ENCODE data around the gene SLC16A2. TPM values are rescaled to one million over a fixed set of nuclear protein-coding genes. Genes with fewer than 3 reads are reported as not detected.
"Not testable (repeated sequence)": the region's sequence is repeated elsewhere in the genome, so short reads cannot be mapped to it uniquely, and the experiment has no call there.

Gene SLC16A2
- polyA plus RNA-seq, 1 donor, result 63.1 TPM

- DNase-seq, result no peak
These were observed 27.4 kb downstream of the SLC16A2 start for GRCh38 chrX:74448669-74449068.

- no peak for DNase-seq
These were observed 28.1 kb downstream of the SLC16A2 start for GRCh38 chrX:74449322-74449936.

- DNase-seq, result no peak
These were observed 28.6 kb downstream of the SLC16A2 start for GRCh38 chrX:74449937-74450330.

GRCh38 chrX:74450803-74451449 lies 29.6 kb downstream of the SLC16A2 start:
- no peak for DNase-seq

GRCh38 chrX:74451450-74452198 lies 30.3 kb downstream of the SLC16A2 start:
- no peak for DNase-seq

- DNase-seq, result no peak
These were observed 30.8 kb downstream of the SLC16A2 start for GRCh38 chrX:74452199-74452481.

GRCh38 chrX:74453178-74453577 lies 31.9 kb downstream of the SLC16A2 start:
- DNase-seq, result no peak

GRCh38 chrX:74454233-74454632 lies 32.9 kb downstream of the SLC16A2 start:
- DNase-seq, result not testable (repeated sequence)

- DNase-seq, result no peak
These were observed 37.4 kb downstream of the SLC16A2 start for GRCh38 chrX:74458736-74459135.

- no peak for DNase-seq
These were observed 40.1 kb downstream of the SLC16A2 start for GRCh38 chrX:74461384-74461783.

GRCh38 chrX:74464722-74465121 lies 43.4 kb downstream of the SLC16A2 start:
- no peak for DNase-seq

- no peak for DNase-seq
These were observed 44.1 kb downstream of the SLC16A2 start for GRCh38 chrX:74465424-74465823.

- no peak for DNase-seq
These were observed 46.4 kb downstream of the SLC16A2 start for GRCh38 chrX:74467656-74468055.

- DNase-seq, result not testable (repeated sequence)
These were observed 51.8 kb downstream of the SLC16A2 start for GRCh38 chrX:74473116-74473515.

- no peak for DNase-seq
These were observed 69.0 kb downstream of the SLC16A2 start for GRCh38 chrX:74490247-74490646.

GRCh38 chrX:74492720-74493201 lies 71.5 kb downstream of the SLC16A2 start:
- no peak for DNase-seq

GRCh38 chrX:74493806-74494205 lies 72.5 kb downstream of the SLC16A2 start:
- DNase-seq, result no peak

- DNase-seq, result no peak
These were observed 77.6 kb downstream of the SLC16A2 start for GRCh38 chrX:74498924-74499323.

- DNase-seq, result no peak
These were observed 78.8 kb downstream of the SLC16A2 start for GRCh38 chrX:74500067-74500466.

- no peak for DNase-seq
These were observed 79.3 kb downstream of the SLC16A2 start for GRCh38 chrX:74500555-74500954.

GRCh38 chrX:74505437-74505836 lies 84.1 kb downstream of the SLC16A2 start:
- no peak for DNase-seq

GRCh38 chrX:74506317-74507115 lies 85.2 kb downstream of the SLC16A2 start:
- no peak for DNase-seq

- DNase-seq, result no peak
These were observed 85.9 kb downstream of the SLC16A2 start for GRCh38 chrX:74507191-74507590.
